Retinal pigment epithelial cell (primary cell): ENCODE results near the gene GALT.

ENCODE experiments used
- DNase-seq: peaks from one replicate; pipeline ENCODE4 v3.0.0-alpha.2; 2010; ENCODE audit warnings: low read depth
- H3K4me3 ChIP-seq: 2 replicates; pipeline ENCODE4 v1.5.1; 2011; ENCODE audit warnings: mild to moderate bottlenecking, low read length, control low read depth, moderate library complexity
- TF ChIP-seq, protein P1 (sequence below): conservative IDR thresholded peaks from 2 replicates; pipeline ENCODE4 v1.5.1; 2011; ENCODE audit warnings: low read depth, low read length, control low read depth, inconsistent platforms

GALT gene

DNA sequence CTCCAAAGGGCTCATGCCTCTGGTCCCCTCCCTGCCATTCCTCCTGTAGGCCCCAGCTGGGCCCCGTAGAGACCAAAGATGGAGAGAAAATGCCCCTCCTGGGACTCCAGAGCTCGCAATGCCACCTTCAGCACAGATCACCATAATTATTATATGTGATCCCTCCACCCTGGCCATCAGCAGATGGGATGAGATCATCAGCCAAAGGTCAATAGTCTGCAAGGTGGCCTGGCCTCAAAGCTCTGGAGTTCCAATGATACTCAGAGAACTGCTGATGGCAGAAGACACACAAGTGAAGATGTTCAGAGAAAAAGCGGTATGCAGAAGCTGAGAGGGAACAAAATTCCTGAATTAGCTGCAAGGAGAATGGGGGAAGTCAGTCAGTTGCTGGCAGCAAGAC, 39.6 kb upstream of the GALT start:
- DNase-seq = no peak
- TF ChIP-seq, protein P1, sequence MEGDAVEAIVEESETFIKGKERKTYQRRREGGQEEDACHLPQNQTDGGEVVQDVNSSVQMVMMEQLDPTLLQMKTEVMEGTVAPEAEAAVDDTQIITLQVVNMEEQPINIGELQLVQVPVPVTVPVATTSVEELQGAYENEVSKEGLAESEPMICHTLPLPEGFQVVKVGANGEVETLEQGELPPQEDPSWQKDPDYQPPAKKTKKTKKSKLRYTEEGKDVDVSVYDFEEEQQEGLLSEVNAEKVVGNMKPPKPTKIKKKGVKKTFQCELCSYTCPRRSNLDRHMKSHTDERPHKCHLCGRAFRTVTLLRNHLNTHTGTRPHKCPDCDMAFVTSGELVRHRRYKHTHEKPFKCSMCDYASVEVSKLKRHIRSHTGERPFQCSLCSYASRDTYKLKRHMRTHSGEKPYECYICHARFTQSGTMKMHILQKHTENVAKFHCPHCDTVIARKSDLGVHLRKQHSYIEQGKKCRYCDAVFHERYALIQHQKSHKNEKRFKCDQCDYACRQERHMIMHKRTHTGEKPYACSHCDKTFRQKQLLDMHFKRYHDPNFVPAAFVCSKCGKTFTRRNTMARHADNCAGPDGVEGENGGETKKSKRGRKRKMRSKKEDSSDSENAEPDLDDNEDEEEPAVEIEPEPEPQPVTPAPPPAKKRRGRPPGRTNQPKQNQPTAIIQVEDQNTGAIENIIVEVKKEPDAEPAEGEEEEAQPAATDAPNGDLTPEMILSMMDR = no peak
- H3K4me3 ChIP-seq = no peak overlapping the region

DNA sequence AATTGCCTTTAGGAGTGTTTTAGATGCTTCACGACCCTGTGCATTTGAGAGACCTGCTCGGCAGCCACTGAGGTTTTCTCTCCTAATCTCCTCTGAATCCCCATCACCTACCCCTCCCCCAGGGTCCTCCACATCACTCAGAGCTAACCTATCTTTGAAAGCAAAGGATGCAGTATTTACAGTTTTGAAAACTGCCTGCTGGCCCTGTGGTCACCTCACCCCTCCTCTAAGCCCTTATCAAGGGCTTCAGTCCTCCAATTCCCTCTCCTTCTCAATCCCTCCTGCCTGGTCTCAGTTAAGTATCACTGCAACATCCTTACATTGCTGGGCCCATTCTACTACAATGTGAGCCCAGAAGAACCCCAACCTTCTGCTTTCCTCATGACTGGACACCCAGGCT, 39.1 kb upstream of the GALT start:
- DNase-seq = no peak

DNA sequence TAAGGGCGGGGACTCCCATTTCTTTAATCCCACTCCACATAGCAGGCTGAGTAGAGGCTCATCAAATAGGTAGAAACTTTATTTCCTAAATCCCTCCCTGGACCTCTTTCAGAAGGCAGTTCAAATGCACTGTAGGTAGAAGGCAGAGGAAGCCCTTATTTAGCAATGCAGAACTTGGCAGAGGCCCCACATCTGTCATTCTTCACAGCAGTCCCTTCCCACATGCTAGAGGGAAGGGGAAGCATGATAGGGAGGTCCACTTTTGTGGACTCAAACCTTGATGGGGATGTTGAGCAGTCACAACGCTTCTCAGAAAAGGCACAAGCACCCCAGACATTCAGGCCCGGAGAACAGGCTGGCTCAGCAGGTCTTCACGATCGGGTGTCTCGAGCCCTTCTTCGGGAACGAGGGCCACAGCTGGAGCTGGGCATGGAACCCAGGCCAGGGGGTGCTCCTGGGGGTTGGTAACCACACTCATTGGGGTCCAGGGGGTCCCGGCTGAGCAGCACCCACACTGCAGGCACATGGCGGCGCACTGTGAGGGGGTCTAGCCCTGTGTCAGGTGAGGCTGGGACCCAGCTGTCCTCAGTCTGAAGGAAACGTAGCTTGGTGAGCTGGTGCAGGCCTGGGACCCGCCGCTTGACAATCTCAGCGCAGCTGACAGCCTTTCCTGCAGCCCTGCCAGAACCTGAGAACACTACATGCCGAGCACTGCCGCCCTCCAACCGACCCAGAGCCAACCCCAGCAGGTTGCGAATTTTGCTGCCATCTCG, 35.9 kb upstream of the GALT start:
- H3K4me3 ChIP-seq = peak overlapping the region; percentile 88
- TF ChIP-seq, protein P1 = no peak
- no peak for DNase-seq

More for the DNA sequence above, 39.1 kb upstream of the GALT start:
- TF ChIP-seq, protein P1 = no peak
- no peak overlapping the region for H3K4me3 ChIP-seq

DNA sequence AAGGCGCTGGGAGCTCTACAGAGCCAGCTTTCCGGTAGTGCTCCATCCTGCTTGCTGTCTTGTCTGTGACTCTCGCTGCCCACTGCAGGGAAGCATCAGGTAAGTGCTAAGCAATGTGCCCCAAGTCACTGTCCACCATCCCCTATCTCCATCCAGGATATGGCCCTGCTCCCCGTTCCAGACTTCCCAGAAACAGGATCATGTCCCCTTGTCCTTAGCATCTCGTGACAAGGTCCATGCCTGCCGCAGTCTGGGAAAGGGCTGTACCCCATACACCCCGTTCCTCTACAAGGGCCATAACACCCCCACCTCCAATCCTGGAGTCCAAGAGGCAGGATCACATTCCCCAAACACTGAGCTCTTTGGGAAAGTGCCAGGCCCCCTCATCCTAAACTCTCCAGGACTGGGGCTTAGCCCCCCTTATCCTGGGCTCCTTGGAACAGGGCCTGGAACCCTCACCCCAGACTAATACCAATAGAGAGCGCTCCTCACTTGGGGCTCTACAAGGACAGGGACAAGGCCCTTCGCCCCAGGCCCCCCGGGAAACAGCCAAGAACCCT, 35.1 kb upstream of the GALT start:
- TF ChIP-seq, protein P1 = no peak
- DNase-seq = no peak
- H3K4me3 ChIP-seq = peak overlapping the region; percentile 88

DNA sequence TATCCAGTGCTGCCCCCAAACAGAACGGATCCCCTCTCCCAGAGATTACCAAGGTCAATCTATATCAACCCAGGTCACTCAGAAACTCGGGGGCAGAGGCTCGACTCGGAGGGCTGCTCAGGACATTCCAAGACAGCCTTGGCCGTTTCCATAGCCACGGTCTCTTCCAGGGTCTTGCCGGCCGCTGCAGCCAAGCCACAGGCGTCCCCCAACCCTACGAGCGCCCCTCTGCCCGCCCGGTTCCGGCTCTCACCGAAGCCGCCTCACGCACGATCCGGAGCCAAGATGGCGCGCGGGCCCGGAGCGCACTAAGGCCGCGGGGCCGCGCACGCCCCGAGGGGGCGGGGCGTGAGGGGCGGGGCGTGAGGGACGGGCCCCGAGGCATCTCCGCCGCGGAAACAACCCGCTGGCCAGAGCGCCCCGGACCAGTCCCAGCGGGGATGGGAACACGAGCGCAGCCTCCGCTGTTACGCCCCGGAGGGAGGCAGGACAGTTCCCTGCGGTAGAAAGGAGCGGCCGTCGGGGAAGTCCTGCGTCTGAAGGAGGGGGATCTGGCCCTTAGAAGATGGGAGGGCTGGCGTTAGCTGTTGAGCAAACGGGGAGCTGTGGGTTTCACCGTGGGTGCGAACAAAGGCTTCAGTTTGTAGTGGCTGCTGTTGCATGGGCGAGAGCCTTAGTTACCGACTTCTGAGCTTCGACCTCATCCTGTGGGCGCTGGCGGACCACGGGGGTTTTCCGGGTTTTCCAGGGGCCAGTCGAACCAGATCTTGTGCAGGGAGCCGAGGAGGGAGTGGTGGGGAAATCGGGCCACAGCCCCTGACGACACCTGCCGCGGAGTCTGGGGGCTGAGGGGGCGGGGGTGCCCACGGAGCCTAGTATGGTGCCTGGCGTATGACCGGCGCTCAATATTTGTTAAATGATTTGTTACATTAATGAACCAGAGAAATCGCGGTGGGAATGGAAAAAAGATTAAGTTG, 34.4 kb upstream of the GALT start, which contains the start of gene RPP25L:
Gene RPP25L, minus strand, starts transcription at position 287 of the 977 bp plus-strand sequence. CDS start 801 bp downstream, outside the sequence.
- TF ChIP-seq, protein P1 = no peak
- H3K4me3 ChIP-seq = peak within 1 kb of the TSS; percentile 88
- no peak for DNase-seq

DNA sequence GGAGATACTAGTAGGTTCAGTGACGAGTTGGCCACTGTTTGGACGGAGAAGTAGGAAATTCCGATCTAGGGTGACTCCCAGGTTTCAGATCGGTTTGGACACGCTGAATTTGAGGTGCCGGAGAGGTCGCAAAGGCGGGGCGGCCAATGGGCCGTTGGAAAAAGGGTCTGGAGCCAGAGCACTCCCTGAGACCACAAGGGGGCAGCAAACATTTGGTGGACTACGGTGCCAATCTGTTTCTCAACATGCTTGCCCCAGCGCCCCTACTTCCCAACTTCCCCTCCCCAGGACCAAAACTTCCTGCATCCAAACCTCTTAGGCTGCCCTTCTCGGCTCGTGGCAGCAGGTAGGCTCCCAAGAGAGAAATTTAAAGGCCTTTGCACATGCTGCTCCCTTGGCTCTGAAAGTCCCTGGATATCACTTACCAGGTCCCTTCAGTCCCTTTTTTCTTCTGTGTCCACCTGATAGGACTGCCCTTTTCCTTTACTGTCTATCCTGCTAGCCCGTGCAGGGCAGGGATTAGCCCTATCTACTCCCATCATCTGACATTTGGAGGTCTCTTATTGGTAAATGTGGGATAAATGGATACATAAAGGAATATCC, 33.6 kb upstream of the GALT start:
- peak overlapping the region; percentile 88 for H3K4me3 ChIP-seq
- TF ChIP-seq, protein P1 = peak; percentile 88
- peak; percentile 29 for DNase-seq
